AG08395 (cell line): ENCODE measurements around the gene RNU6-1.

ENCODE experiments used
- DNase-seq: peaks from one replicate; pipeline ENCODE4 v3.0.0; 2012; ENCODE audit warnings: mixed read lengths, low spot score

Gene RNU6-1

DNA sequence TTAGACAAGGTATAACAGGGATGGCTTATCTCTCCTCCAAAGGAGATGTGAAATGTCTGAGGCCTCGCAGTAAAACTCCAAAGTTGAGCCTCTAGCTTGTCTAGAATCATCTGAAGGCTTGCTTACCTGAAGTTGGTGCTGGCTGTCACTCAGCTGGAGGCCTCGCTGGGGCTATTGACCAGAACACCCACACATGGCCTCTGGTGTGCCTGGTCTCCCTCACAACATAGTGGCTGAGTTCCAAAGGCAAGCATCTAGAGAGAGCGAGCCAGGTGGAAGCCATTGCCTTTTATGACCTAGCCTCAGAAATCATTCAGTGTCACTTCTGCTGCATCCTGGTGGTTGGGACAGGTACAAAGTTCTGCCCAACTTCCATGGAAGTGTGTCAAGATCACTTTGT lies 17.4 kb upstream of the RNU6-1 start:
- DNase-seq, result no peak

DNA sequence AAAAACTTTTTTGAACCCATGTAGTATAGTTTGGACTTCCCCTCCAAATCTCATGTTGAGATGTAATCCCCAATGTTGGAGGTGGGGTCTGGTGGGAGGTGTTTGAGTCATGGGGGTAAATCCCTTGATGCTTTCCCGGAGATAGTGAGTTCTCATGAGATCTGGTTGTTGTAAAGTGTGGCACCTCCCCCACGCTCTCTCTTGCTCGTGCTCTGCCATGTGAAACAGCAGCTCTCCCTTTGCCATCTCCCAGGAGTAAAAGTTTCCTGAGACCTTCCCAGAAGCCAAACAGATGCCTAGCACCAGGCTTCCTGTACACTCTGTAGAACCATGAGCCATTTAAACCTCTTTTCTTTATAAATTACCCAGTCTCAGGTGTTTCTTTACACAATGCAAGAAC lies 16.0 kb upstream of the RNU6-1 start:
- no peak for DNase-seq

- no peak for DNase-seq
Measured at GRCh38 chr15:67854358-67854757, 14.5 kb upstream of the RNU6-1 start.

DNA sequence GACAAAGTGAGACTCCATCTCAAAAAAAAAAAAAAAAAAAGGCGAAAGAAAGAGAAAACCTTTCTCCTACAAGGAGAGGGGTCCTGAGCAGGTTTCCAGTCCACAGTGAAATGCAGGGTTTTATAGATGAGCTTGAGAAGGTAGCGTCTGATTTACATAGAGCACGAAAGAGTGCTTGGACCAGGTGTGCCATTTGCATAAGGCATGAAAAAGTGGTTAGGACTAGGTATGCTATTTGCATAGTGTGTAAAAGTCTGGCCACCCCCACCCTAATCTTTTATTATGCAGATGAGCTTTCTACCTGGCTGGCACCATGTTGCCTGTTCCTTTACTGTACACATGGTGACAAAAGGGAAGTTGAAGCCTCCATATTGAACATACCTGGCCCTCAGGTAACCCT lies 13.6 kb upstream of the RNU6-1 start:
- DNase-seq, result no peak

DNA sequence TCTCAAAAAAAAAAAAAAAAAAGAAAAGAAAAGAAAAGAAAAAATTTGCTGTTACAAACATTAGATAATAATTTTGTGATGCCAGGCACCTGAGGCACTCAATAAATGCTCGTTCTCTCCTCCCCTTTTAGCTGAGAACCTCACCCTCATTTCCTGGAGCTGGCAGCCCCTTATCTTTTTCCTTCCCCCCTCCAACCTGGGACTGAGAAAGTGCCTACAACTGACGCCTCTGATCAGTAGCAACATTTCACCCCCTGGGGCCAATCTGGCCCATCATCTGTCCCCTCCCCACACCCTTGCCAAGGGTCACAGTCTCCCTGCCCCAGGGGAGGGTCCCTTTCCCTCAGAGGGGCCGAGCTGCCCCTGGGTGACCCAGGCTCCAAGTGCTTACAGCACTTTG lies 12.6 kb upstream of the RNU6-1 start:
- no peak for DNase-seq

- no peak for DNase-seq
Measured at GRCh38 chr15:67850994-67851571, 11.2 kb upstream of the RNU6-1 start.

- DNase-seq, result no peak
Measured at GRCh38 chr15:67850336-67850735, 10.5 kb upstream of the RNU6-1 start.

GRCh38 chr15:67849538-67849937 lies 9.7 kb upstream of the RNU6-1 start:
- DNase-seq, result no peak

DNA sequence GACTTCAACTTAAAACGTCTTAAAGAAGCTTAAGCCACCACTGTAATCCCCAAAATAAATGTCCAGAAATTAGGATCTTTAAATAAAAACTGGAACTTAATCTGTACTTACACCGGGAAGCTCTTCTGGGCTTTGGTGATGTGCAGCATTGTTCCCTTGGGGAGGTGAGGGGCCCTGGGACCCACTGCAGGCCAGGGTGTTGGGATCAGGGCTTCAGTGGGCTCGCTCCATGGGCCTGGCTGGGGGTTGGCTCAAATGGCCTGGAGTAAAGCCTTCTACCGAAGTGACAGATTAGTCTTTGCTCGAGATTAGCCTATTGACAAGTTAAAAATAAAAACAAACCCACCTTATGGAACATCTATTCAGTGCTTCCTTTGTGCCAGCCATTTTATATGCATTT lies 6.1 kb upstream of the RNU6-1 start:
- DNase-seq, result no peak

GRCh38 chr15:67843571-67844387 lies 3.9 kb upstream of the RNU6-1 start:
- no peak for DNase-seq

GRCh38 chr15:67843092-67843501 lies 3.3 kb upstream of the RNU6-1 start:
- no peak for DNase-seq

DNA sequence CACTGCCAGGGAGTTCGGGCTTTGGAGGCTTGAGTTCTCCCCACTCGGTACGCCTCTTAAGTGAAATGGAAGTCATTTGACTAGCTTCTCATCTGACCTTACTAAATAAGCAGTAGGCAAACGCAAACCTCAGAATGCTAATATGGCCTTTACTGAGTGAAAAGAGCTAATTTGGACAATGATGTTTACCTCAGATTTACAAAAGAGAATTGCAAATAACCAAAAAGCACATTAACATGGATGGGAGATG lies 1.6 kb upstream of the RNU6-1 start:
- DNase-seq, result no peak

- DNase-seq, result peak; percentile 70
Measured at GRCh38 chr15:67840749-67841512, 1.1 kb upstream of the RNU6-1 start.

GRCh38 chr15:67839499-67839928 lies 331 bp downstream of the RNU6-1 start:
- DNase-seq, result peak; percentile 35

- DNase-seq, result peak; percentile 62
Measured at GRCh38 chr15:67838789-67839332, 984 bp downstream of the RNU6-1 start.

DNA sequence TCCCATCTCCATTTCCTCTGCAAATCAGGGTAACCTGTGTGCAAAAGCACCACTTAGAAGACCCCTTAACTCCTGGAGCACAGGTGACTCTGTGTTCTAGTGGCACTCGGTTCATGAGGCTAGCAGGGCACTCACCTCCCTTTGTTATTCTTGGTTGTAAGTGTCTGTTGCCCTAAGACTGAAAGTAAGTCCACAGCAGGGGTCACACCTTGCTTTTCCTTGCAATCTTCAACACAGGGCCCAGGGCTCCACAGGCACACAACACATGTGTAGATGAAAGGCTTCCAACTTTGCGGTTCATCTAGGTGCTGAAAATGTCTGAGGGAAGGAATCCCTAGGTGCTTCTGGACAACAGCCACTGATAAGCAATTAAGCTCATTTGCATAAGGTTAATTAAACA lies 2.9 kb downstream of the RNU6-1 start:
- DNase-seq, result no peak

- peak; percentile 56 for DNase-seq
Measured at GRCh38 chr15:67836477-67836876, 3.4 kb downstream of the RNU6-1 start.

- DNase-seq, result no peak
Measured at GRCh38 chr15:67836134-67836455, 3.8 kb downstream of the RNU6-1 start.

GRCh38 chr15:67835297-67836133 lies 4.3 kb downstream of the RNU6-1 start:
- no peak for DNase-seq

- DNase-seq, result no peak
Measured at GRCh38 chr15:67834581-67835296, 5.1 kb downstream of the RNU6-1 start.

DNA sequence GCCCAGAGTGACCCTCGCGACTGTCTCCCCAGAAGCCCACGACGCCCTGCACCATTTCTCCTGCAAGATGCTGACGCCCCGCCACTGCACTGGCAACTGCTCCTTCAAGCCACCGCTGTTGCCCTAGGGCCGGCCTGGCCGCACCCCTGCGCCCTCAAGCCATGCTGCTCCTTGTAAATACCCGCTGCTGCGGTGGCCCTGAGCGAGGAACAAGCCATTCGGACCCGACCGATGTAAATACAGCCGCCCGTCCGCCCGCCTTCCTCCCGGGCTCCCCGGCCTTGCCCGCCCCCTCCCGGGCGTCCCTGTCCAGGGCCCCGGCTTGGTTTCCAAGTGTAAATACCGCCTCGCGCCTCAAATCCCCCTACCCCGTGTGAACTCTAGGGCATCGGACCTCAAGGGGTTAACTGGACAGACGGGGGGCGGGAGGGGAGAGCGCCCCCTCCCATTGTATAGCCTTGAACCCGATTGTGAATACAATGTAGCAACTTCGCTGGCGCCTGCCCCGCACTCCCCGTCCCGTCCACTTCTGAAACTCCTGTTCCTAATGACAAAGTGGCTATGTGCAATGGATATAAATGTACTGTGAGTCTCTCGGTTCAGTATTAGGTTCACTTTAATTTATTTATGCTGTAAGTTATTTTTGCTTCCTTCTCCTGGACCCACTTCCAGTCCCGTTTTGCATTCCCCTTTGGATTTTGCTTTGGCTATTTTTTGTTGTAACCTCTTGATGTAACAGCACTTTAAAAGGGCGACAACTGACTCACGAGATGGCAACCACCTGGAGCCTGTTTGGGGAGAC lies 5.9 kb downstream of the RNU6-1 start:
- DNase-seq, result peak; percentile 43
